OCI-LY1 (cell line): ENCODE measurements around the gene COMMD10.

Source experiments
- CTCF ChIP-seq: fragments of 200-600 bp; sonication (generic), shearing (Covaris generic); IDR thresholded peaks from 2 replicates; pipeline ENCODE4 v1.5.1; 2017; ENCODE audit warnings: mild to moderate bottlenecking, antibody characterized with exemption, low read length, moderate library complexity, mixed read lengths
- EZH2 ChIP-seq: fragments of 200-600 bp; sonication (generic), shearing (Covaris generic); IDR thresholded peaks from 2 replicates; pipeline ENCODE4 v1.8.0; 2017; ENCODE audit warnings: borderline replicate concordance, mixed run types, mild to moderate bottlenecking, antibody characterized with exemption, low read length, moderate library complexity, mixed read lengths

- TF ChIP-seq CTCF (no peak), EZH2 (no peak)
Observed at GRCh38 chr5:116130471-116130870, 45.6 kb downstream of the COMMD10 start.
